GM18507 (cell line): ENCODE results near the gene GNG13.
A peak's percentile ranks its signal among the peaks of the same experiment; 100 is the strongest.
"Not testable (repeated sequence)": the region's sequence is repeated elsewhere in the genome, so short reads cannot be mapped to it uniquely, and the experiment has no call there.

ENCODE experiments used
- DNase-seq: peaks from one replicate; pipeline ENCODE4 v3.0.0; 2011; ENCODE audit warnings: low read depth; ENCODE audit not compliant: insufficient read length; ENCODE audit errors: extremely low spot score
- FAIRE-seq: peaks from 2 replicates; lab custom pipeline; 2011; peaks lifted over from hg19 to GRCh38; lab: Jason Lieb, UNC

The GNG13 gene

DNA sequence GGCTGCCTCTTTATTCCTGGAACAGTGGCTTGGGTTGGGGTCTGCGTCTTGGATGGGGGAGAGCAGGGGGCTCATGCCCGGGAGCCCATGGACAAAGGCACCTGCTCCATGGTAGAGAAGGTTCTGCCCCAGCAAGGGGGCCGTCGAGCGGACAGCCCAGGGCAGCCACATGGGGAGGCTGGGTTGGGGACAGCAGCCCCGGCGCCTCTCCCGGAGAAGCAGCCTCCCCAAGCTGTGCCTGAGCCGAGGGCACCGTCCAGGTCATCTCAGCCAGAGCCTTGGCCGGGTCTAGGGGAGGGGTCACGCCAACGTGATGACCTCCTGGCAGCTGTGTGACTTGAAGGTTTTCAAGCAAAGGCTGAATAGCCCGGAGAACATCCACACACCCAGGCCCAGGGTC lies 32.9 kb upstream of the GNG13 start:
- FAIRE-seq (no peak), DNase-seq (no peak)

DNA sequence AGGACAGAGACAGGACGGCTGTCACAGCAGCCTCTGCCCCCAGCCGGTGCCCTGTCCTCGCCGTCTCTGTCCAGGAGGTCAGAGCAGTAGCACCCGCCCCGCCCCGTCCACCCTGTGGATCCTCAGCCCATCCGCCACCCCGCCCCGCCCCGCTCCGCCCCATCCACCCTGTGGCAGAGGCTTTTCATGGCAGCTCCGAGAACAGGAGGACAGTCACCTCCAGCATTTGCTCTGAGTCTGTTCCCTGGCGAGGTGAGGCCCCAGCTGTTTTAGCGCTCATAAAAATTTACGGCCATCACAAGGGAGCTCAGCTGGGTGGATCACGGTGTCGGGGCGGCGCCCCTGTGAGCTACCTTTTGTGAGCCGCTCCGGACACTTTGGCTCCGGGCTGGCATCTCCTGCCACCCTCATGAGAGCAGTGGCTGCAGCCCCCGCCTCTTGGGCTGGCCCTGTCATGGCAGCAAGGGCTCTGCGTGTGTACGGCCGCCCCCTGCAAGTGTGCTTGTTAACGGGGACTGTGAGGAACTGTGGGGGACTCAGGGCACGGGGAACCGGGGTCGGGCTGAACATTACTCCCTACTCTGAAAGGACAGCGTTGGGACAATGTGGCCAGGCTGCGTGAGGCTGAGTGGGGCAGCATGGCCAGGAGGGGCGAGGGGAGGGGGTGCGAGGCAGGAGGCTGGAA lies 32.3 kb upstream of the GNG13 start:
- no peak for FAIRE-seq
- no peak for DNase-seq

DNA sequence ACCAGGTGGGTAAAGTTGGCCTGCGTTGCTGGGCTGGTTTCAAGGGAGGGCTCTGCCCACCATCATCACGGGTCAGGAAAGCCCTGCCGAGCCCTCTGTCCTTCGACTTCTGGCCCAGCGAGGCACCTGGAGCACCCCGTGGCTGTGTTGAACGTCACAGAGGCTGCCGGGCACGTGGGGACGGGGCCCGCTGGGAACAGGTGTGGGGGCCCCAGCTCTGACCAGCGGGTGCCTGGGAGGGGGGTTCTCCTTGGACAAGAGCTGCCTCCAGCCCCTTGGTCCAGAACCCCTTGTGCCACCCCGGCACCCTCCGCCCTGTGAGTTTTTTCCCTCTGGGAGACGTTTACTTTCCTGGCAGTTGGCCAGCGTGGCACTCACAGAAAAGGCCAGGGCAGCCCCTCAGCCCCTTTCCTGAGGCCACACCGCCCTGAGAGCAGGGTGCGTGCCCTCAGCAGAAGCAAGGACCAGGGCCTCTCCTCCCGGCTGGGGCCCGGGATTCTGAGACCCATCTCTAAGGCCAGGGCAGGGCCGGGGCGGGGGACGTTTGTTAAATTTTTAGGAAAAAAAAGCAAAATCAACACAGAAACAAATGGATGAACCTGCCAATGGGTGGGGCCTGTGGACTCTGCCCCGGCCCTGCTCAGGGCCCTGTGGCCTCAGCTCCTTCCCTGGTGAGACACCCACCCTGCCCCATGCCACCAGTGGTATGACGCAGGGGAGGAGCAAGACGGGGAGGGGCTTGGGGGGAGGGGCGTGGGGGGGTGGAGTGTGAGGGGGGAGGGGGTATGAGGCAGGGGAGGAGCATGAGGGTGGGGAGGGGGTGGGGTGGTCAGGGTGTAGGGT lies 31.3 kb upstream of the GNG13 start:
- DNase-seq (no peak), FAIRE-seq (no peak)

DNA sequence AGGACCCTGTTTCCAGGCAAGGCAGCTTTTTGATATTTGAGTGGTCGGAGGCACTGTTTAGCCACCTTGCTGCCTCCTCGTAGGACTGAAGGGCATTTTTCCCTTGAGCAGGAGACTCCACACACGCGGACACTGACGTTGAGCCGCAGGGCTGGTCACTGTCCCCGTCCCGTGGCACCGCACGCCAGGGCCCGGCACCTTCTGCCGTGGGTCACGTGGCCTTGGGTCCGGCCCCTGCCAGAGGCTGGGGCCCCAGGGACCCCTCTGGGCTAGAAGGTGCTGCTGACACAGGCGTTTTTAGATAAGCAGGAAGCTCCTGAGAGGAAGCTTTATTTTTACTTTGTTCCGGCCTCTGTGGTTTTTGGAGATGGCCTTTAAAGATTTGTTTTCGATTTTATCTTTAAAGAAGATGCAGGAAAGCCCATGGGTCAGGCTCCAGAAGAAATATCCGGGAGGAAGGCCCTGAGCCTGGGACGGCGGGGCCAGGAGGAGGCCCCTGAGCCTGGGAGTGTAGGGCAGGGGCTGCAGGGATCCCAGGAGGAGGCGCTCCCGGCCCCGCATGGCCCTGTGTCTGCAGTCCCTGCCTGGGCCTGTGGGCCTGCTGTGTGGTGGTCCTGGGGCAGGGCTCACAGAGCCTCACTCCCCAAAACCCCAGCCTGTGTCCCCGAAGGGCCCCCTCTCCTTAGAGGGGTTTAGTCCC lies 30.5 kb upstream of the GNG13 start:
- no peak for DNase-seq
- no peak for FAIRE-seq

DNA sequence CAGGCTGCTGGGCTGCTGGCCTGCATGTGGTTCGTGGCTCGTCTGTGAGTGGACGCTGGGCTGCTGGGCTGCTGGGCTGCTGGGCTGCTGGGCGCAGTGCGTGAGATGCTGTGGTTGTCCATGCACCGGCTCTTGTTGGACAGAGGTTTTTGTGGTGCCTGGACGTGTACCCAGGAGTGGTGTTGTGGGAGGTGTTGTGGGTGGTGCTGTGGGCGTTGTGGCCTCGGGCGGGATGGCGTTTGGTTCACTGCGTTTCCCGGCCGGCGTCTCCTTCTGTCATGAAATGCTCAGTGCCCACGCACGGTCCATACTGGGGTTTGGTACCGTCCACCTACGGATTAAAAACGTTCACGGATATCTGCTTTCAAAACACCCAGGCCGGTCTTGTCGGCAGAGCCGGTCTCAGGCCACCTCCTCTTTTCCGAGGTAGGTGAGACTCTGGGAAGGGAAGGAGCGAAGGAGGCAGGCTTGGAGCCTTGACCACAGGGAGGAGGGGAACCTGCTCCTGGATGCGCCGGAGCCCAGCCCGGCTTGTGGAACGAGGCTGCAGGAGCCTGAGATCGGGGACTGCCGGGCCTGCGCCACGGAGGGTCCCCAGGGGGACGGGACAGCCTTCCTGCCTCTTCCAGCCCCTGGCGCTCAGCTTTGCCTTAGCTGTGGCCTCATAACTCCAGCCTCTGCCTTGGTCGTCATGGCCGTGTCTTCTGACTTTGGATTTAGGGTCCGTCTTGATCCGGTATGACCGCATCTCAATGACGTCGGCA lies 29.8 kb upstream of the GNG13 start:
- FAIRE-seq (no peak), DNase-seq (no peak)

DNA sequence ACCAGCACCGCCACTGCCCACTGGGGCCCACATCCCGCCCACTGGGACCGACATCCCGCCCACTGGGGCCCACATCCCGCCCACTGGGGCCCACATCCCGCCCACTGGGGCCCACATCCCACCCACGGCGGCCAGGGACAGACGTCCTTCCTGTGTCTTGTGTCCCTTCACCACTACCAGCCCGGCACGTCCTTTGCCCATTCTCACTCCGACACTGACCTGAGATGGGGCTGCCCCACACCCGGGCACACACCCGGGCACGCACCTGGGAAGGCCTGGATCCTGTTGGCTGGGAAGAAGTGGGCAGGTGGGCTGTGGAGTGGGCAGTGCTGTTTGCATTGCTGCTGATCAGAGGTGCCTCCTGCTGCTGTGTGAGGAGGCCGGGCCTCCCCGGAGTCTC lies 28.4 kb upstream of the GNG13 start:
- DNase-seq (no peak), FAIRE-seq (no peak)

DNA sequence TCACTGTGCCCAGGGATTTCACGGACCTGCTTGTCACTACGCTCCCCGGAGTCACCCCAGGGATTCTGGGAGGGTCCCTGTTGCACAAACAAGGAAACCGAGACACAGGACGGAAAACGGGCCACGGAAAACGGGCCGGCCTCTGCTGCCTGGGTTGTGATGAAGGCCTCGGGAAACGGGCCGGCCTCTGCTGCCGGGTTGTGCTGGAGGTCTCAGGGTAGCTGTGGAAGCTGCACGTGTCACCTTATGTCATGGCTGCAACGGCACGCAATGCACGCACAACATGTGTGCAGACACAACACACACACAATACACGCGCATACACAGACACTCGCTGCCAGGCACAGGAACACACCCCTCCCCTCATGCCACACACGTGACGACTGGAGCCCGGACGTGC lies 27.0 kb upstream of the GNG13 start:
- DNase-seq: no peak
- no peak for FAIRE-seq

DNA sequence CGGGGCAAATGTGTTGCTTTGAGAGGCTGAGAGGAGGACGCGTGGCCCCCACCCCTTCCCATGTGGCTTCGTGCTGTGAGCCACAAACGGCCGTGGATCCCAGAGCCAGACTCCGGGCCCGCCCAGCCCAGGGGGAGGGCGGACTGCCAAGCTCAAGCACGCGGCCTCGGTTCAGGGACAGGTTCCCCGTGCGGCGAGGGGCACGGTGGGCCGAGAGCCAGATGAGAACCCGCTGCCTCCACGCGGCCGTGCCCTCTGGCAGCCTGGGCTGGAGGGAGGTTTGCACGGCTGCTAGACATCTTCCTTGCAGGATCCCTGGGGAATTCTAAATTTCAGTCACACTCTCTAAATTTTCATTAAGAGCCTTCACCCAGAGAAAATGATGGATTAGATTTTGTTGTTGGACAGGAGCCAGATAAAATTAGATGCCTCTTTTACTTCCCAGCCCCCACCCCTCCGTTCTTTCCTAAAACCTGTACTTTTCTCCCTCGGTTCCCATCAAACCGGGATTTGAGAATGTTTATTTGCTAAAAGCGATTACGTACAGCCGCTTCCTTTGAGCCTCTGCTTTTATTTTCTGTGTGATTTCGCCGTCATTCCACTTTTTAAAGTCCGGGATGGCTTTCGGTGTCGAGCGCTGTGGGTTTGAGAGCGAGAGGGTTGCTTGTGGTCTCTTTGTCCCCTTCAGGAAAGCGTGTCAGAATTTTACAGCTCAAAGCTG lies 25.0 kb upstream of the GNG13 start:
- DNase-seq: no peak
- no peak for FAIRE-seq

DNA sequence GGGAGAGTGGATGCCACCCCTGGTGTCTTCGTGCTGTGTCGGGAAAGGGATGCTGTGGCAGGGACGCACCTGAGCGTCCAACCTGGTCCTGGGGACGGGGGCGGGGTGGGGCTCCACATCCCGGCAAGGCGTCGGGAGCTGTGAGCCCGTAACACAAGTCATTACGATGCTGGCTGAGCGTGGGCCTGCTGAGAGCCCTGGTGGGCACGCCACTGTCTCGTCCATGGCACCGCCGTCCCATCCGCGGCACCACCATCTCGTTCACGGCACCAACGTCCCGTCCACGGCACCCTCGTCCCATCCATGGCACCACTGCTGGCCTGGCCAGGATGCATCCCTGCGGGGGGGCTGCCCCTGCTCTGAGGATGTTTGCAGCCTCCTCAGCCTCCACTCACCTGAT lies 24.1 kb upstream of the GNG13 start:
- FAIRE-seq (no peak), DNase-seq (no peak)

DNA sequence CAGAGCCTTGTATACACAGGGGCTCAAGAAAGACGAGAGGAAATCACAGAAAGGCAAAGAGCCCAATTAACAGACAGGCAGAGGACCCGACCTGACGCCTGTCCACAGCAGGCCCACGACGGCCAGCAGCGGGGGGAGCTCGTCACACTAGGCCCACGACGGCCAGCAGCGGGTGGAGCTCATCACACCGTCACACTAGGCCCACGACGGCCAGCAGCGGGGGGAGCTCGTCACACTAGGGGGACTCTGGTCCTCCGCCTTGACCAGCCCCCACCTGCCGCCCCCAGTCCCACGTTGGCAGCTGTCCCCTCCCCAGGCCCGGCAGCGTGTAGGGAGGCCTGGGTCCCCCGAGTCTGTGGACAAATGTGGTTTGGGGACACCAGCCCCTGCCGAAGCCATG lies 23.7 kb upstream of the GNG13 start:
- no peak for FAIRE-seq
- DNase-seq: no peak

DNA sequence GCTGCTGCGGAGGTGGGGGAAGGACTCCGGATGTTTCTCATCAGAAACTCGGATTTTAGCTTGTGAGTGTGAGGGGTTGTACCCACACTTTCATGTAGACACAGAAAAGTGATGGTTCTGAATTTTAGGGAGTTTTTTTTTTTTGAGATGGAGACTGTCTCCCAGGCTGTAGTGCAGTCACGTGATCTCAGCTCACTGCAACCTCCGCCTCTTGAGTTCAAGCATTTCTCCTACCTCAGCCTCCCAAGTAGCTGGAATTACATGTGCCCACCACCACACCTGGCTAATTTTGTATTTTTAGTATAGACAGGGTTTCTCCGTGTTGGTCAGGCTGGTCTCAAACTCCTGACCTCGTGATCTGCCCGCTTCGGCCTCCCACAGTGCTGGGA lies 22.4 kb upstream of the GNG13 start:
- DNase-seq (no peak), FAIRE-seq (no peak)

DNA sequence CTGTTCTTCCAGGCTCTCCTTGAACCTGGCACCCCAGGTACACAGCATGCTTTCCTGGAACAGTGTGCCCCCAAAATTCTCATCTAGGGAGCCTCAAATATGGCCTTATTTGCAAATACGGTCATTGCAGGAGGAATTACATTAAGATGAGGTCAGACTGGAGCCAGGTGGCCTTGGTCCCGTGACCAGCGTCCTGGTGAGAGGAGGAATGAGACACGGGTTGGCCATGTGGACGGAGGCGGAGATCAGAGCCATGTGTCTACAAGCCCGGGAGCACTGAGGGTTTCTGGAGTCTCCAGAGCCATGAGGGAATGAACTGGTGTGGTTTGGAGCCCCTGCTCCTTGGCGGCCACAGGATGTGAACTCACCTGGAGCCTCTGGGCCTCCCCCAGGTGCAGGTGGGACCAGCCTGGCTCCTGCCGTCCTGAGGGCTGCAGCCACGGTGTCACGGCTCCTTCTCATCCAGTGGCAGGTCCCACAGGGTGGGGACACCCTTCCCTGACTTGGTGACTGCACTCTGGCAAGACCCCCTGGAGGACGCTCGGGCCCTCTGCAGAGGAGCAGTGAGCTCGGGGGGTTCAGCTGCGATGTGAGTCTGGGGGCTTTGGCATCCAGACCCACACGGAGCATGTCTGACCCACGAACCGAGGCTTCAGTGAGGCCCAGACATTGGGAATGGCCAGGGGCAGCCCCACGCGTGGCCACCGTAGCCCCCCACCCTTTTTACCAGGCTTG lies 21.8 kb upstream of the GNG13 start:
- DNase-seq (no peak), FAIRE-seq (no peak)

DNA sequence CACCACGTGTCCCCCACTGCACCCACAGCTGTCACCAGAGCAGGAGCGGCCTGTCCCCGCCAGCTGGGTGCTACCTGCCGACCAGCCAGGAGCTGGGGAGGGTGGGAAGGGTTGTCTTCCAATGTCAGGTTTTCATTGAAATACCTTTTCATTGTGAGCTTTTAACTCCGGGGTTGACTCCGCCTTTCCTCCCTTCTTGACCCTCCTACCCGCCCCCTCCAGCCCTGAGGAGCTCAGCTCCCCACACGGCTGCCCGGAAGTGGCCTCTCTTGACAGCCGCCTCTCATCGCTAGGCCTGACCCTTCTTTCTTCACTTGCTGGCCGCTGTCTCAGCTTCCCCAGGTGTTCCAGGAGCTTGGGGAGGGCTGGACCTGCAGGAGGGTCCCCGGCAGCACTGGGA lies 21.2 kb upstream of the GNG13 start:
- DNase-seq (no peak), FAIRE-seq (no peak)

DNA sequence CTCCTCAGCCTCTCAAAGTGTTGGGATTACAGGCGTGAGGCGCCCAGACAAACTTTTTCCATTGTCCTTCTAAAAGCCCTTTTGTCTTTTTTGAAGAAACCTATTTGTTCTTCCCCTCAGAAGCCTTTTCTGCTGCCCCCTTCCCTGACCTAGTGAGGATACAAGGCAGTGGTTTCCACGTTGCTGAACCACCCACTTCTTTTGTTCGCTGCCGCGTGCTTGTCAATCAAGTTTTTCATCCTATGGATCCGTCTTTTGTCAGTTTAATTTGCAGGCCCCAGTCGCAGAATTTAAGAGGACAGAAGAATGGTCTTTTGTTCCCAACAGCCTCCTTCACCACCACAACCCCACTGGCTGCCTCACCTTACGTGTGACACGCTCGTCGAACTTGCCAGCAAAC lies 20.2 kb upstream of the GNG13 start:
- DNase-seq (no peak), FAIRE-seq (no peak)

DNA sequence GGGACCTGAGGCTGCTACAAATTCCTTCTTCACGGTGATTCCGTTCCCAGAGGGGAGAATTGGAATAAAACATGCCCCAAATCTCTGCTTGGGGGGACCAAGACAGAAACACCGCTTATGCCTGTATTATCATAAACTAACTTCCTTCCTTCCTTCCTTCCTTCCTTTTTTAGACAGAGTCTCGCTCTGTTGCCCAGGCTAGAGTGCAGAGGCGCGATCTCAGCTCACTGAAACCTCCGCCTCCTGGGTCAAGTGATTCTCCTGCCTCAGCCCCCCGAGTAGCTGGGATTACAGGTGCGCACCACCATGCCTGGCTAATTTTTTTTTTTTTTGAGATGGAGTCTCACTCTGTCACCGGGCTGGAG lies 19.5 kb upstream of the GNG13 start:
- not testable (repeated sequence) for DNase-seq, FAIRE-seq

DNA sequence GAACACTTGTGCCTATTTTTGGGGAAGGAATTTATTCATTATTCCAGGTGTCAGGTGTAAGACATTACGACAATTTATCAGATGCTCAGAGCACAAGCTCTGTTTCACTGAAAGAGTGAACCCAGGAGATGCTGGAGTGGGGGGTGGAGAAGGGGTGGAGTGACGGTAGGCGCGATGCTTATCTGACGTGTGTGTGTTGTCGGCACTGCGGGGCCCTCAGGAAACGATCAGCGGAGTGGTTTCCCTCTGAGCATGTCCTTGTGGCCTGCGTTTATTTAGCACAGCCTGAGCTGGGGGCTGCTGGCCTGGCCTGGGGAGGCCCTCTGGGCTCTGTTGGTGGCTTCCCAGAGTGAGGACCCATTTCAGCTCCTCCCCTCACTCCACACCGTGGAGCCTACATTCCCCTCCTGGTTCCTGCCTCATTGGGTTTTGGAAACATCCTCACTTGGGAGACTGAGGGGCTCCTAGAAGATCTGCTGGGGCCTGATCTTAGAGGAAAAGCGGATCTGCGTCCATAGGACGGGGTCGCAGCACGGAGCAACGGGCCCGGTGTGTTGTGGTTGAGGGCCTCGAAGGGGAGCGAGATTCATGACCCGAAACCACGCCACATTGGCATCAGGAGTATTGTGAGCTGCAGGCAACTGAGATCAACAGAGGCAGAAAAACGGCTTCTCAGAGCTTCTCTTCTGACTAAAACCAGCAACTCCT lies 19.0 kb upstream of the GNG13 start:
- FAIRE-seq (no peak), DNase-seq (no peak)

DNA sequence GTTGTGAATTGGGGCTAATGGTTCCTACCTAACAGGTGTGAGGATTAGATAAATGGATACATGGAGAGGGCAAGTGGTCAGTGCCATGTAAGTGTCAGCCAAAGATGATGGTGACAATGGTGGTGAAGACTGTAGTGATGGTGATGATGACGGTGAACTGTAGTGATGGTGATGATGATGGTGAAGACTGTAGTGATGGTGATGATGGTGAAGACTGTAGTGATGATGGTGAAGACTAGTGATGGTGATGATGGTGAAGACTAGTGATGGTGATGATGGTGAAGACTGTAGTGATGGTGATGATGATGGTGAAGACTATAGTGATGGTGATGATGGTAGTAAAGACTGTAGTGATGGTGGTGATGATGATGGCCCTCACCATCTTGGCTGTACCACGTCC lies 18.1 kb upstream of the GNG13 start:
- no peak for DNase-seq
- FAIRE-seq: peak; percentile 38

DNA sequence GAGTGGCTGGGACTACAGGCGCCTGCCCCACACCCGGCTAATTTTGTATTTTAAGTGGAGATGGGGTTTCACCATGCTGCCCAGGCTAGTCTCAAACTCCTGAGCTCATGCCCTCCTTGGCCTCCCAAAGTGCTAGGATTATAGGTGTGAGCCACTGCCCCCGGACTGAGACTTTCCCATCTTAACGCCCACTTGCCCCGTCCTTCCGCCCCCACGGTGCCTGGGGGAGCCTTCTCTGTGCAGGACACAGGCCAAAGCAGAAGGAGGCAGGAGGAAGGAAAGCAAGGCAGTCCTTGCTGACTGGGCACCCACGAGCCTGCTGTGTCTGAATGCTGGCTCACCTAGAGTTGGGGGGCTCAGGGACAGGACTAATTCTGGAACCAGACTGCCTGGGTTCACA lies 17.6 kb upstream of the GNG13 start:
- FAIRE-seq (no peak), DNase-seq (no peak)
